Ishikawa (cell line): ENCODE data around the gene HEMGN.

Experiments used
- CREB1 ChIP-seq: IDR thresholded peaks from 2 replicates; pipeline ENCODE4 v1.6.1; 2012; ENCODE audit warnings: low read depth
- EGR1 ChIP-seq: IDR thresholded peaks from 2 replicates; pipeline ENCODE4 v1.6.1; 2012
- MAX ChIP-seq: IDR thresholded peaks from 2 replicates; pipeline ENCODE4 v1.6.1; 2012
- NFIC ChIP-seq: IDR thresholded peaks from 2 replicates; pipeline ENCODE4 v1.6.1; 2012
- RAD21 ChIP-seq: IDR thresholded peaks from 2 replicates; pipeline ENCODE4 v1.6.1; 2012; ENCODE audit warnings: low read depth
- REST ChIP-seq: IDR thresholded peaks from 2 replicates; pipeline ENCODE4 v1.6.1; 2012; ENCODE audit warnings: low read depth, mild to moderate bottlenecking
- TAF1 ChIP-seq: IDR thresholded peaks from 2 replicates; pipeline ENCODE4 v1.6.1; 2012; ENCODE audit warnings: low read depth, mild to moderate bottlenecking
- TCF12 ChIP-seq: IDR thresholded peaks from 2 replicates; pipeline ENCODE4 v1.6.1; 2012; ENCODE audit warnings: low read depth
- TEAD4 ChIP-seq: IDR thresholded peaks from 2 replicates; pipeline ENCODE4 v1.6.1; 2012
- YY1 ChIP-seq: IDR thresholded peaks from 2 replicates; pipeline ENCODE4 v1.6.1; 2012; ENCODE audit warnings: low read depth
- TF ChIP-seq, protein P1 (sequence below): IDR thresholded peaks from 2 replicates; pipeline ENCODE4 v1.6.1; 2012

- TF ChIP-seq TEAD4 (no peak), YY1 (no peak), RAD21 (no peak), CREB1 (no peak), MAX (no peak), REST (no peak), TCF12 (no peak), TAF1 (no peak), NFIC (no peak), EGR1 (no peak)
- TF ChIP-seq, protein P1, sequence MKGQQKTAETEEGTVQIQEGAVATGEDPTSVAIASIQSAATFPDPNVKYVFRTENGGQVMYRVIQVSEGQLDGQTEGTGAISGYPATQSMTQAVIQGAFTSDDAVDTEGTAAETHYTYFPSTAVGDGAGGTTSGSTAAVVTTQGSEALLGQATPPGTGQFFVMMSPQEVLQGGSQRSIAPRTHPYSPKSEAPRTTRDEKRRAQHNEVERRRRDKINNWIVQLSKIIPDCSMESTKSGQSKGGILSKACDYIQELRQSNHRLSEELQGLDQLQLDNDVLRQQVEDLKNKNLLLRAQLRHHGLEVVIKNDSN, result no peak
These were observed 5.4 kb upstream of the HEMGN start for GRCh38 chr9:97943308-97943855.
